NCI-H345 treated with DMSO at 0.1 percent for 48 hours (cell line): ENCODE results near the gene CTIF.

Source experiments
- DNase-seq: peaks from one replicate; lab custom pipeline; 2025; ENCODE audit not compliant: unreplicated experiment; lab: John Stamatoyannopoulos, UW

Gene CTIF

GRCh38 chr18:48904091-48904490, 365.3 kb downstream of the CTIF start:
- no peak for DNase-seq

GRCh38 chr18:48904847-48905394, 366.1 kb downstream of the CTIF start:
- no peak for DNase-seq

- no peak for DNase-seq
Observed at GRCh38 chr18:48905513-48905912, 366.7 kb downstream of the CTIF start.

- no peak for DNase-seq
Observed at GRCh38 chr18:48908916-48909315, 370.1 kb downstream of the CTIF start.

GRCh38 chr18:48909721-48910120, 370.9 kb downstream of the CTIF start:
- DNase-seq, result no peak

GRCh38 chr18:48910972-48911545, 372.2 kb downstream of the CTIF start:
- no peak for DNase-seq
